Measurements from ENCODE around the gene CYP19A1. TPM values are rescaled to one million over a fixed set of nuclear protein-coding genes. Genes with fewer than 3 reads are reported as not detected.
"Not testable (repeated sequence)": the region's sequence is repeated elsewhere in the genome, so short reads cannot be mapped to it uniquely, and the experiment has no call there.

Gene CYP19A1
- total RNA-seq, 2 experiments from 2014 or later = not detected

DNA sequence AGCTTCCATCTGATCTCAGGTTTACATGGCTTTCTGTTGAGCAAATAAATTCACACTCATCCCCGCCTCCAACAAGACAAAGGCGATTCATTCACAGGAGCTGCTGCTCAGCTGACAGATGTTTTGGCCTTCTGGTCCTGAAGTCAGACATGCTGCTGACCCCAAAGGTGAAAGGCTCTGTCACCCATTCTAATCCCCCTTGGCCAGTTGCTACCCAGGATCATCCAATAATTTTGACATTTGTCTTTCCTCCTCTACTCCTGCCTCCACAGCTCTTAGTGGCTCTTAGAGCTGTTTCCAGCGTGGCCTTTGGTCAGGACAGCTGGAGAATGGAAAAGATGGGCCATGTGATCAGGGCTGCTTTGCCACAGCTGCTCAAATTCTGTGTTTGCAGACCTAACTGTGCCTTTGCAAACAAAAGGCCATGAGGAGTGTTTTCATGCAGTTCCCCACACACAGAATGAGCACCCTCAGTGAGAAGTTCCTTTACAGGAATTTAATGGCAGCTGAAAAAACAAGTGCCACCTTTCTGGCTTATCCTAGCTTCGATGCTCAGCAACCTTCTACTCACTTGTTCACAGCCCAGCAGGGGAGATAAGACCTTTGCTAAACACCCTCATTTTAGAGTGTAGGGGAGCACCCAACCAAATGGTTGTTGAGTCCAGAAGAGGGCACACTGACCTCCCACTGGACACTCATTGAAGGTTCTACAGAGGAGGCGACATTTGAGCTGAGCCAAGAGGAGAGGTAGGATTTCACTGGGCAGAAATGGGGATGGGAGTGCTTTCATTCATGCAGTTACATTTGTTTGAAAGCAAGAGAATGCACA is 39.0 kb downstream of the CYP19A1 start:
- DNase-seq = no peak
- H3K4me1 Mint-ChIP-seq (ENCODE audit: low read depth) = no peaks in the 10 kb centered on the region
- peaks cover 1% of the 10 kb centered on the region for H3K36me3 Mint-ChIP-seq
- H3K27me3 Mint-ChIP-seq = peaks cover 4% of the 10 kb centered on the region
- no peaks in the 10 kb centered on the region for H3K9me3 Mint-ChIP-seq
- no peak overlapping the region for H3K4me3 Mint-ChIP-seq
- ChIA-PET CTCF (interaction anchor here (0.7 kb wide), 1 partner anchor 11 kb away, joined by 4 read pairs; no protein-coding TSS in a partner anchor), POLR2A (no interaction called here)
- intact Hi-C loops (cut with micrococcal nuclease) = no loop called here
- H3K27ac Mint-ChIP-seq = no peak overlapping the region

- Mint-ChIP-seq H3K4me1 (ENCODE audit: low read depth) (no peaks in the 10 kb centered on the region), H3K4me3 (no peak overlapping the region)
- CTCF ChIA-PET = interaction anchor here (0.7 to 1.5 kb wide), 2 partner anchors 12 to 136 kb away, joined by 3 to 4 read pairs; no protein-coding TSS in a partner anchor
Measured at GRCh38 chr15:51298620-51299019, 39.8 kb downstream of the CYP19A1 start.

DNA sequence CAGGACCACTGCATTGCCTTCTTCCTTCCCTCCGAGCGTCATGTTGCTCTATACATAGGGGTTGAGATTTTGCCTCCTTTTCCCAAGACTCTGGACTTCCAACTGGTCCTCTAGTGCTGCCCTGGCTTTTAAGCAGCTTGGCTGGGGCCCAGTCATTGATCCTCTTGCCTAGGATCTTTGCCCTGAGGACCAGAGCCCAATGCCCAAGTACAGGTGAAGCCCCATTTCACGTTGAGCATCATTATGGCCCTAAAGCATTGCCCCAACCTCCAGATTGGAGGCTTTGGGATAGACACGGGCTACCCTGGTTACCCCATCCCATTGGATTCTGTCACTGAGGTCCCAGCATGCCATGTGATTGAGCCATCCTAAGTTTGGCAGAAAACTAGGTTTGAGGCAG is 47.7 kb downstream of the CYP19A1 start:
- H3K27ac Mint-ChIP-seq = no peak overlapping the region
- CTCF ChIA-PET = no interaction called here
- DNase-seq = no peak
- H3K9me3 Mint-ChIP-seq = peaks cover 4% of the 10 kb centered on the region
- no peaks in the 10 kb centered on the region for H3K27me3 Mint-ChIP-seq
- intact Hi-C loops (cut with micrococcal nuclease) = no loop called here
- POLR2A ChIA-PET = no interaction called here
- H3K4me3 Mint-ChIP-seq = no peak overlapping the region
- H3K4me1 Mint-ChIP-seq (ENCODE audit: low read depth) = no peaks in the 10 kb centered on the region
- H3K36me3 Mint-ChIP-seq = peaks cover 1% of the 10 kb centered on the region

More at GRCh38 chr15:51298620-51299019, 39.8 kb downstream of the CYP19A1 start:
- H3K27me3 Mint-ChIP-seq = peaks cover 4% of the 10 kb centered on the region
- H3K27ac Mint-ChIP-seq = no peak overlapping the region
- no peak for DNase-seq
- POLR2A ChIA-PET = no interaction called here
- intact Hi-C loops (cut with micrococcal nuclease) = no loop called here
- H3K9me3 Mint-ChIP-seq = no peaks in the 10 kb centered on the region
- H3K36me3 Mint-ChIP-seq = peaks cover 1% of the 10 kb centered on the region

GRCh38 chr15:51289290-51289689 is 49.1 kb downstream of the CYP19A1 start:
- intact Hi-C loops (cut with micrococcal nuclease) = no loop called here
- POLR2A ChIA-PET = no interaction called here
- no peak for DNase-seq
- CTCF ChIA-PET = no interaction called here
- no peaks in the 10 kb centered on the region for H3K27me3 Mint-ChIP-seq
- H3K4me1 Mint-ChIP-seq (ENCODE audit: low read depth) = no peaks in the 10 kb centered on the region
- no peak overlapping the region for H3K27ac Mint-ChIP-seq
- no peaks in the 10 kb centered on the region for H3K36me3 Mint-ChIP-seq
- H3K9me3 Mint-ChIP-seq = peaks cover 4% of the 10 kb centered on the region
- no peak overlapping the region for H3K4me3 Mint-ChIP-seq

GRCh38 chr15:51288143-51289065 is 50.0 kb downstream of the CYP19A1 start:
- no peak for DNase-seq
- H3K4me1 Mint-ChIP-seq (ENCODE audit: low read depth) = no peaks in the 10 kb centered on the region
- intact Hi-C loops (cut with micrococcal nuclease) = no loop called here
- H3K36me3 Mint-ChIP-seq = no peaks in the 10 kb centered on the region
- ChIA-PET POLR2A (no interaction called here), CTCF (interaction anchor here (1.3 kb wide), 1 partner anchor 93 kb away, joined by 3 read pairs; no protein-coding TSS in a partner anchor)
- no peak overlapping the region for H3K4me3 Mint-ChIP-seq
- H3K27ac Mint-ChIP-seq = no peak overlapping the region
- peaks cover 2% of the 10 kb centered on the region for H3K9me3 Mint-ChIP-seq
- no peaks in the 10 kb centered on the region for H3K27me3 Mint-ChIP-seq

DNA sequence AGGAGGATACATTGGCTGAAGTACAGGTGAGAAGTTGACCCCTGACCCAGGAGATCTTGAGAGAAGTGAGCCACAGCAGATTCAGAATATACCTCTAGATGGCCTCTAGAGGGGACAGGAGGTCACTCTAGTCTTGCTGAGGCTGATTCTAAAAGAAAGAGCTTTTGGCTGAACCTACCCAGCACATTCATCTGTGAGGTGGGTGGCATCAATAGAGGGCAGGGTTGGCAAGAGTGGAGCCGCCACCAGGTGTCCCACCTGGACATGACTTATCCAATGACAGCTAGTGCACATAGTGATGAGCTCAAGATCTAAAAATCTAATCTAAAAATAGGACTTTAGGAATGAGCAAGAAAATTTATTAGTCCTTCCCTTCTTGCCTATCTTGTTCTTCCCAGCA is 51.6 kb downstream of the CYP19A1 start:
- intact Hi-C loops (cut with micrococcal nuclease) = no loop called here
- Mint-ChIP-seq H3K9me3 (no peaks in the 10 kb centered on the region), H3K4me1 (ENCODE audit: low read depth) (no peaks in the 10 kb centered on the region), H3K36me3 (no peaks in the 10 kb centered on the region), H3K27me3 (no peaks in the 10 kb centered on the region), H3K4me3 (no peak overlapping the region), H3K27ac (no peak overlapping the region)
- CTCF ChIA-PET = interaction anchor here (1.1 to 1.3 kb wide), 2 partner anchors 94 to 95 kb away, joined by 3 to 4 read pairs; no protein-coding TSS in a partner anchor
- POLR2A ChIA-PET = no interaction called here
- no peak for DNase-seq

DNA sequence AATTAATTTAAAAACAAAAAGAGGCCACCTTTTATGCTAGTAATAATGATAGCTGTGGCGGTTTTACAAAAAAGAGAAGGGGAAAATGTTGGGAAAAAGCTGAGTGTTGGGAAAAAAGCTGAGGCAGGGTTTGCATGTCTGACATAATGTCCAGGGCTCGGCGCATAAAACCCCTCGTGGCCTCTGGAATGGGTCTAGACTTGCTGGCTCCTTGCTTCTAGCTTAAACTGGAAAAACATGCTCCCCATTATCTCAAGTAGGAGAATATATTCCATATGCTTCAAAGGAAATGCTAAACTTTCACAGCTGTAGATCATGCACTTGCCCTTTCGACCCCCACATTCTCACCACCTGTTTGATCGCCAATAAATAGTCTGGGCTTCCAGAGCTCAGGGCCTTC is 53.0 kb downstream of the CYP19A1 start:
- Mint-ChIP-seq H3K4me3 (no peak overlapping the region), H3K9me3 (no peaks in the 10 kb centered on the region), H3K36me3 (no peaks in the 10 kb centered on the region), H3K27me3 (peaks cover 1% of the 10 kb centered on the region), H3K27ac (no peak overlapping the region), H3K4me1 (ENCODE audit: low read depth) (no peaks in the 10 kb centered on the region)
- CTCF ChIA-PET = no interaction called here
- DNase-seq = no peak
- intact Hi-C loops (cut with micrococcal nuclease) = no loop called here
- POLR2A ChIA-PET = no interaction called here

GRCh38 chr15:51284871-51285270 is 53.5 kb downstream of the CYP19A1 start:
- ChIA-PET CTCF (no interaction called here), POLR2A (no interaction called here)
- H3K4me1 Mint-ChIP-seq (ENCODE audit: low read depth) = no peaks in the 10 kb centered on the region
- no peaks in the 10 kb centered on the region for H3K36me3 Mint-ChIP-seq
- H3K27ac Mint-ChIP-seq = no peak overlapping the region
- H3K4me3 Mint-ChIP-seq = no peak overlapping the region
- intact Hi-C loops (cut with micrococcal nuclease) = no loop called here
- H3K9me3 Mint-ChIP-seq = no peaks in the 10 kb centered on the region
- no peak for DNase-seq
- peaks cover 3% of the 10 kb centered on the region for H3K27me3 Mint-ChIP-seq

GRCh38 chr15:51283026-51283425 is 55.4 kb downstream of the CYP19A1 start:
- ChIA-PET CTCF (no interaction called here), POLR2A (no interaction called here)
- Mint-ChIP-seq H3K4me3 (no peak overlapping the region), H3K36me3 (no peaks in the 10 kb centered on the region), H3K4me1 (ENCODE audit: low read depth) (no peaks in the 10 kb centered on the region), H3K27ac (no peak overlapping the region), H3K27me3 (peaks cover 15% of the 10 kb centered on the region), H3K9me3 (no peaks in the 10 kb centered on the region)
- no peak for DNase-seq
- intact Hi-C loops (cut with micrococcal nuclease) = no loop called here

- H3K4me3 Mint-ChIP-seq; intact Hi-C loops (cut with micrococcal nuclease); H3K9me3 Mint-ChIP-seq; H3K27ac Mint-ChIP-seq; DNase-seq; H3K36me3 Mint-ChIP-seq; H3K4me1 Mint-ChIP-seq (ENCODE audit: low read depth); POLR2A ChIA-PET: not testable (repeated sequence)
- peaks cover 15% of the 10 kb centered on the region for H3K27me3 Mint-ChIP-seq
- CTCF ChIA-PET = interaction anchor here (1.2 kb wide), 1 partner anchor 94 kb away, joined by 3 read pairs; no protein-coding TSS in a partner anchor
Measured at GRCh38 chr15:51282241-51282640, 56.2 kb downstream of the CYP19A1 start.

GRCh38 chr15:51281368-51281967 is 56.9 kb downstream of the CYP19A1 start:
- no peaks in the 10 kb centered on the region for H3K4me1 Mint-ChIP-seq (ENCODE audit: low read depth)
- ChIA-PET POLR2A (no interaction called here), CTCF (interaction anchor here (0.6 to 1.2 kb wide), 6 partner anchors 15 to 126 kb away, joined by 3 read pairs; no protein-coding TSS in a partner anchor)
- peaks cover 15% of the 10 kb centered on the region for H3K27me3 Mint-ChIP-seq
- H3K9me3 Mint-ChIP-seq = no peaks in the 10 kb centered on the region
- intact Hi-C loops (cut with micrococcal nuclease) = loop anchor here (1.0 kb wide), 1 partner anchor 100 kb away; no protein-coding TSS in a partner anchor
- peak; percentile 43 for DNase-seq
- no peaks in the 10 kb centered on the region for H3K36me3 Mint-ChIP-seq
- no peak overlapping the region for H3K4me3 Mint-ChIP-seq
- no peak overlapping the region for H3K27ac Mint-ChIP-seq

GRCh38 chr15:51280838-51281237 is 57.6 kb downstream of the CYP19A1 start:
- Mint-ChIP-seq H3K27me3 (peaks cover 15% of the 10 kb centered on the region), H3K9me3 (no peaks in the 10 kb centered on the region), H3K27ac (no peak overlapping the region), H3K4me1 (ENCODE audit: low read depth) (no peaks in the 10 kb centered on the region), H3K4me3 (no peak overlapping the region), H3K36me3 (no peaks in the 10 kb centered on the region)
- CTCF ChIA-PET = interaction anchor here (0.6 to 1.2 kb wide), 4 partner anchors 14 to 127 kb away, joined by 3 read pairs; no protein-coding TSS in a partner anchor
- DNase-seq = no peak
- intact Hi-C loops (cut with micrococcal nuclease) = loop anchor here (1.0 kb wide), 1 partner anchor 100 kb away; no protein-coding TSS in a partner anchor
- POLR2A ChIA-PET = no interaction called here
